HG03378 (cell line): ENCODE data around the gene MRPL40.
A peak's percentile ranks its signal among the peaks of the same experiment; 100 is the strongest.

Source experiments
- ATAC-seq: cut with Tn5 transposase; IDR thresholded peaks from one replicate; pipeline ENCODE4 v1.9.1; 2021; ENCODE audit warnings: mild to moderate bottlenecking, moderate library complexity; ENCODE audit not compliant: unreplicated experiment

Gene MRPL40

GRCh38 chr22:19479355-19480172 is 47.2 kb downstream of the MRPL40 start, which contains the start of gene CDC45:
Gene CDC45 (plus strand): TSS chr22:19479920. CDS start chr22:19479969, 49 bp downstream.
- peak; percentile 80 for ATAC-seq

- no peak for ATAC-seq
These were observed 47.8 kb downstream of the MRPL40 start for GRCh38 chr22:19480173-19480568.

- ATAC-seq: no peak
These were observed 48.4 kb downstream of the MRPL40 start for GRCh38 chr22:19480789-19481188.

- no peak for ATAC-seq
These were observed 50.0 kb downstream of the MRPL40 start for GRCh38 chr22:19482297-19482696.

- no peak for ATAC-seq
These were observed 51.3 kb downstream of the MRPL40 start for GRCh38 chr22:19483481-19484244.
